HepG2 (cell line): Measurements from ENCODE around the gene CACNA2D1. TPM values are rescaled to one million over a fixed set of nuclear protein-coding genes. Genes with fewer than 3 reads are reported as not detected.

Source experiments
- ATAC-seq: fragments of 200-7000 bp; cut with Tn5 transposase; 3 replicates; pipeline ENCODE4 v1.9.1; 2020; ENCODE audit warnings: mild to moderate bottlenecking, moderate library complexity
- BruUV-seq: library from RNA; stranded (reverse); fragments of 400-500 nt; replicated peaks from 2 replicates; lab custom pipeline; 2021; lab: Mats Ljungman, UMichigan
- CTCF ChIA-PET: fragments of 300-600 bp; formaldehyde crosslinking; extraction: SDS; loops from one replicate; lab custom pipeline; 2021; ENCODE audit warnings: low total read pairs, inconsistent platforms, low intra/inter-chr PET ratio; lab: Yijun Ruan, JAX
- POLR2A ChIA-PET: fragments of 350-600 bp; sonication (Branson Sonifier 250); formaldehyde crosslinking; loops from one replicate; lab custom pipeline; 2020; ENCODE audit warnings: antibody characterized with exemption, inconsistent platforms; lab: Yijun Ruan, JAX
- DNase-seq: peaks from one replicate; pipeline ENCODE4 v3.0.0-alpha.2; 2015; ENCODE audit warnings: low spot score
- FAIRE-seq: peaks from 3 replicates; lab custom pipeline; 2011; peaks lifted over from hg19 to GRCh38; lab: Jason Lieb, UNC
- H2AFZ ChIP-seq: one replicate; pipeline ENCODE4 v1.6.1; 2011; ENCODE audit warnings: low read length, inconsistent platforms
- H3K27ac ChIP-seq: fragments of 300-600 bp; 3 replicates; pipeline ENCODE4 v1.8.0; 2011; ENCODE audit warnings: mixed run types, mild to moderate bottlenecking, mixed read lengths, low read length, inconsistent platforms; ENCODE audit not compliant: insufficient read depth; ENCODE audit errors: extremely low read length
- H3K27me3 ChIP-seq, 2 experiments: fragments of 200-600 bp in 1 of 2; 2 replicates in 1 of 2; 3 replicates in 1 of 2; pipeline versions ENCODE4 v1.6.0 to v1.8.0; 2011; ENCODE audit warnings: low read length in 2 of 2, mild to moderate bottlenecking in 2 of 2, moderate library complexity in 2 of 2, inconsistent platforms in 1 of 2; ENCODE audit not compliant: insufficient read depth in 2 of 2, control insufficient read depth in 1 of 2
- H3K36me3 ChIP-seq, 2 experiments: fragments of 200-600 bp in 1 of 2; replicated peaks in 1 of 2; 2 replicates in 1 of 2; 3 replicates in 1 of 2; pipeline versions ENCODE4 v1.5.1 to v1.8.0; 2011; ENCODE audit warnings: low read length in 2 of 2, inconsistent platforms in 1 of 2; ENCODE audit not compliant: insufficient read depth in 2 of 2, control insufficient read depth in 1 of 2
- H3K4me1 ChIP-seq: 2 replicates; pipeline ENCODE4 v1.5.1; 2012; ENCODE audit warnings: low read length, inconsistent platforms; ENCODE audit not compliant: insufficient read depth
- H3K4me2 ChIP-seq: 2 replicates; pipeline ENCODE4 v1.6.0; 2011; ENCODE audit warnings: low read depth, low read length, inconsistent platforms
- H3K4me3 ChIP-seq, 3 experiments: fragments of 200-600 bp in 1 of 3; sonication (generic), shearing (Covaris generic) in 1 of 3; replicated peaks in 1 of 3; 2 replicates each; pipeline ENCODE4 v1.5.1; 2011 to 2016; ENCODE audit warnings: low read length in 3 of 3, inconsistent platforms in 2 of 3, low read depth in 2 of 3, mild to moderate bottlenecking in 2 of 3, control low read depth in 1 of 3, mixed read lengths in 1 of 3; ENCODE audit not compliant: insufficient read depth in 1 of 3
- H3K79me2 ChIP-seq: one replicate; pipeline ENCODE4 v1.6.1; 2011; ENCODE audit warnings: low read length, inconsistent platforms; ENCODE audit not compliant: insufficient read depth
- H3K9ac ChIP-seq: 2 replicates; pipeline ENCODE4 v1.6.0; 2011; ENCODE audit warnings: mild to moderate bottlenecking, low read depth, low read length, inconsistent platforms; ENCODE audit not compliant: insufficient read depth
- H3K9me3 ChIP-seq: 2 replicates; pipeline ENCODE4 v1.5.1; 2012; ENCODE audit warnings: mild to moderate bottlenecking, low read length
- H4K20me1 ChIP-seq: 2 replicates; pipeline ENCODE4 v1.6.0; 2011; ENCODE audit warnings: inconsistent platforms, mild to moderate bottlenecking, low read length, moderate library complexity; ENCODE audit not compliant: insufficient read depth
- CCAR2 ChIP-seq: fragments of 200-400 bp; formaldehyde crosslinking; optimal IDR thresholded peaks from 2 replicates; pipeline ENCODE3; 2018; ENCODE audit warnings: low read depth, mild to moderate bottlenecking, low read length, moderate library complexity
- IKZF4 ChIP-seq: sonication (generic); formaldehyde crosslinking; IDR thresholded peaks from 2 replicates; pipeline ENCODE4 v1.5.1; 2020; ENCODE audit warnings: borderline replicate concordance, mild to moderate bottlenecking, low read depth, missing genetic modification reagents; ENCODE audit errors: not compliant biosample characterization
- PRMT3 ChIP-seq: sonication (generic); formaldehyde crosslinking; IDR thresholded peaks from 2 replicates; pipeline ENCODE4 v1.8.1; 2022; ENCODE audit warnings: low read depth, mild to moderate bottlenecking, moderate library complexity, missing genetic modification reagents, borderline replicate concordance
- PRPF4 ChIP-seq: fragments of 200-400 bp; formaldehyde crosslinking; IDR thresholded peaks from 2 replicates; pipeline ENCODE4 v1.6.1; 2016; ENCODE audit warnings: low read length, low read depth; ENCODE audit not compliant: poor library complexity, severe bottlenecking
- RORA ChIP-seq: sonication (generic); formaldehyde crosslinking; IDR thresholded peaks from 2 replicates; pipeline ENCODE4 v1.5.0; 2020; ENCODE audit warnings: mild to moderate bottlenecking, missing genetic modification reagents, moderate library complexity
- ZFAT ChIP-seq: sonication (generic); formaldehyde crosslinking; conservative IDR thresholded peaks from 2 replicates; pipeline ENCODE4 v1.8.1; 2023; ENCODE audit warnings: missing genetic modification reagents, inconsistent platforms
- ZGPAT ChIP-seq: IDR thresholded peaks from 2 replicates; pipeline ENCODE4 v1.6.1; 2016; ENCODE audit warnings: mild to moderate bottlenecking
- ZNF207 ChIP-seq: fragments of 450-650 bp; IDR thresholded peaks from 2 replicates; pipeline ENCODE4 v1.6.1; 2016; ENCODE audit warnings: antibody characterized with exemption, borderline replicate concordance
- ZNF24 ChIP-seq: fragments of 450-650 bp; IDR thresholded peaks from 2 replicates; pipeline ENCODE4 v1.6.1; 2017; ENCODE audit warnings: antibody characterized with exemption, mild to moderate bottlenecking
- ZNF276 ChIP-seq: sonication (generic); formaldehyde crosslinking; IDR thresholded peaks from 2 replicates; pipeline ENCODE4 v1.4.0; 2020; ENCODE audit warnings: mild to moderate bottlenecking, low read depth, missing genetic modification reagents
- ZNF30 ChIP-seq: sonication (generic); formaldehyde crosslinking; IDR thresholded peaks from 2 replicates; pipeline ENCODE4 v1.5.0; 2020; ENCODE audit warnings: mild to moderate bottlenecking, missing genetic modification reagents
- ZNF350 ChIP-seq: sonication (generic); formaldehyde crosslinking; IDR thresholded peaks from 2 replicates; pipeline ENCODE4 v1.4.0; 2020; ENCODE audit warnings: mild to moderate bottlenecking, low read depth, missing genetic modification reagents, borderline replicate concordance
- ZNF354B ChIP-seq: sonication (generic); formaldehyde crosslinking; IDR thresholded peaks from 2 replicates; pipeline ENCODE4 v1.8.0; 2022; ENCODE audit warnings: mild to moderate bottlenecking, missing genetic modification reagents
- ZNF547 ChIP-seq: sonication (generic); formaldehyde crosslinking; IDR thresholded peaks from 2 replicates; pipeline ENCODE4 v1.5.1; 2020; ENCODE audit warnings: mild to moderate bottlenecking, missing genetic modification reagents
- ZNF556 ChIP-seq: sonication (generic); formaldehyde crosslinking; IDR thresholded peaks from 2 replicates; pipeline ENCODE4 v1.4.0; 2020; ENCODE audit warnings: mild to moderate bottlenecking, missing genetic modification reagents, borderline replicate concordance
- ZNF572 ChIP-seq: sonication (generic); formaldehyde crosslinking; IDR thresholded peaks from 2 replicates; pipeline ENCODE4 v1.5.1; 2020; ENCODE audit warnings: mild to moderate bottlenecking, missing genetic modification reagents
- ZNF580 ChIP-seq: IDR thresholded peaks from 2 replicates; pipeline ENCODE4 v1.6.1; 2016; ENCODE audit warnings: low read depth, borderline replicate concordance
- ZNF660 ChIP-seq: sonication (generic); formaldehyde crosslinking; IDR thresholded peaks from 2 replicates; pipeline ENCODE4 v1.5.1; 2020; ENCODE audit warnings: mild to moderate bottlenecking, low read depth, missing genetic modification reagents, borderline replicate concordance
- ZNF674 ChIP-seq: sonication (generic); formaldehyde crosslinking; IDR thresholded peaks from 2 replicates; pipeline ENCODE4 v1.5.0; 2020; ENCODE audit warnings: low read depth, mild to moderate bottlenecking, missing genetic modification reagents
- WGBS: methylation state at CpG from one replicate; pipeline ENCODE4 v1.1.6; 2017; ENCODE audit warnings: low lambda C conversion rate; 5-methylcytosine and 5-hydroxymethylcytosine counted together
- in situ Hi-C: cut with HindIII; loops from 2 replicates; pipeline ENCODE4 v1.10.0; 2017; ENCODE audit warnings: low pct_unique_long_range_greater_than_20kb; ENCODE audit not compliant: extremely low pct_ligation_motif_present
- intact Hi-C: fragments of 100-400 bp; cut with micrococcal nuclease; formaldehyde crosslinking; loops from one replicate; pipeline ENCODE4 v1.10.0; 2022; ENCODE audit not compliant: unreplicated experiment
- polyA plus RNA-seq, 8 experiments: library from polyadenylated mRNA; depleted of rRNA in 3 of 8; stranded (reverse) in 7 of 8; unstranded in 1 of 8; fragments of >200 nt; fragmentation: Illumina TruSeq in 4 of 8; extraction: Trizol in 4 of 8; gene quantifications; 2 replicates each; pipeline versions ENCODE4 v1.2.1 to v1.2.3, GENCODE V29; 2011 to 2016; ENCODE audit warnings: low read depth in 4 of 8, missing spikeins in 1 of 8, mixed read lengths in 1 of 8; ENCODE audit not compliant: insufficient read depth in 1 of 8
- total RNA-seq, 5 experiments: library from RNA; depleted of rRNA; stranded (reverse); fragments of >200 nt; fragmentation: Illumina TruSeq; extraction: Trizol; gene quantifications; 2 replicates each; pipeline ENCODE4 v1.2.3, GENCODE V29; 2016; ENCODE audit warnings: low read depth in 1 of 5

CACNA2D1 gene
- total and polyA plus RNA-seq, 2 of the 13 experiments (the other 11 are each of a cell fraction or from before 2014, with no cell fraction given) = not detected

GRCh38 chr7:82131215-82131614 lies 312.4 kb downstream of the CACNA2D1 start:
- ATAC-seq (no peak), DNase-seq (no peak), FAIRE-seq (no peak)
- POLR2A ChIA-PET = no interaction called here
- Histone ChIP-seq H3K9ac (no peak overlapping the region), H3K27me3 (no peaks in the 10 kb centered on the region), H3K9me3 (no peaks in the 10 kb centered on the region), H3K4me1 (no peaks in the 10 kb centered on the region), H3K36me3 (no peaks in the 10 kb centered on the region), H4K20me1 (no peaks in the 10 kb centered on the region), H3K4me2 (no peak overlapping the region), H3K4me3 (no peak overlapping the region), H3K27ac (no peak overlapping the region), H3K79me2 (no peaks in the 10 kb centered on the region), H2AFZ (no peak overlapping the region)
- CTCF ChIA-PET = no interaction called here
- in situ Hi-C loops (no loop called here), intact Hi-C loops (no loop called here)
- 5% methylated on average over 2 of the region's 2 CpGs for WGBS
- BruUV-seq = no TSS peak
- TF ChIP-seq ZGPAT (CRISPR knock-in tag) (no peak), PRPF4 (no peak), ZNF674 (CRISPR knock-in tag) (no peak), ZNF354B (CRISPR knock-in tag) (no peak), ZNF547 (CRISPR knock-in tag) (no peak), PRMT3 (CRISPR knock-in tag) (no peak), RORA (CRISPR knock-in tag) (no peak), ZNF556 (CRISPR knock-in tag) (no peak), ZFAT (CRISPR knock-in tag) (no peak), ZNF660 (no peak), ZNF207 (no peak), ZNF350 (CRISPR knock-in tag) (no peak), ZNF276 (no peak), CCAR2 (no peak), ZNF580 (CRISPR knock-in tag) (no peak), IKZF4 (CRISPR knock-in tag) (no peak), ZNF24 (no peak), ZNF30 (CRISPR knock-in tag) (no peak), ZNF572 (CRISPR knock-in tag) (no peak)
